HG03575 (cell line): Measurements from ENCODE around the gene AHCYL1.

ENCODE experiments used
- ATAC-seq: cut with Tn5 transposase; IDR thresholded peaks from one replicate; pipeline ENCODE4 v1.9.1; 2021; ENCODE audit not compliant: unreplicated experiment, insufficient number of reproducible peaks, low FRiP score; ENCODE audit errors: extremely low read depth

AHCYL1 gene

DNA sequence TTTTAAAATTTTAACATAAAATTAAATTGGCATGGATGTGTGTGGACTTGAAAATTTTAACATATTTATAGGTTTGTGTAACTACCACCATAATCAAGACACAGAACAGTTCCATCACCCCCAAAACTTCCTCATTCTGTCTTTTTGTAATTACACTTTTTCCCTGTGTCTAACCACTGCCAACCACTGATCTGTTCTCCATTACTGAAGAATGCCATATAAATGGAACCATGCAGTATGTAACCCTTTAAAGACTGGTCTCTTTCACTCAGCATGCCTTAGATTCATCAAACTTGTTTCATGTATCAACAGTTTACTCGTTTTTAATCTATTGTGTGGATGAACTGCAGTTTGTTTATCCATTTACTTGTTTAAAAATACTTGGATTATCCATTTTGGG, 13.0 kb upstream of the AHCYL1 start:
- no peak for ATAC-seq

DNA sequence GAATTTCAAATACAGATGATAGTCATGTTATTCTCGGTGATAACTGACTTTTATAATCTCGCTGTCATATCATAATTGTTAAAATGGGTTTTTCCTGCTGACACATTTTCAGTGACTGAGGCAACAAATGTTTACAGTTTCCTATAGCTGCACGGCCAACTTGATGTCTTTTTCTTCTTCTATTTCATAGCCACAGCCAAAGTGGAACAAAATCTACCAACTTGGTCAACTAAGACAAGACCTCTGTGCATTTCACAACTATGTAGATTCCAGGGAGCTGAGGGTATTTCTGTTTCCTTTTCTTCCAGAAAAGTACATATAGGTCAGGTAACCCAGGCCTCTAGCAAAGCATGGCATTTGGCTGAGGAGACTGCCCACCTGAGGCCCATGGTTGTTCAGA, 10.4 kb upstream of the AHCYL1 start:
- no peak for ATAC-seq

DNA sequence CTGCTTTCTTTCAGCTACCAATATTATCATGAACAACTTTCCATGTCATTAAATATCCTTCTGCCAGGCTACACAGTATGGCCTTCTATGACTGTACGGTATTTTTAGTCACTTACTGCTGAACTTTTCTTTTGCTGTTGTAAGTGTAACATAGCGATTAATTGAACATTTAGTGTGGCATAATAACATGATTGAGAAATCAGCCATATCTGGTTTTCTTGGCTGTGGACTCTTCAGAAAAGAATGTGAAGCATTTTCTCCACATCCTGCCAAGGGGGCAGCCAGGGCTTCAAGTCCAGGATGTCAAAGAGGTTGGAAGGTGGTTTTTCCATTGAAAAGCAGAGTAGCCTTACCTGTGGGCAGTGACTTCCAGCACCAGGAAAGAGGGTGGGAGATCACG, 8.8 kb upstream of the AHCYL1 start:
- no peak for ATAC-seq

DNA sequence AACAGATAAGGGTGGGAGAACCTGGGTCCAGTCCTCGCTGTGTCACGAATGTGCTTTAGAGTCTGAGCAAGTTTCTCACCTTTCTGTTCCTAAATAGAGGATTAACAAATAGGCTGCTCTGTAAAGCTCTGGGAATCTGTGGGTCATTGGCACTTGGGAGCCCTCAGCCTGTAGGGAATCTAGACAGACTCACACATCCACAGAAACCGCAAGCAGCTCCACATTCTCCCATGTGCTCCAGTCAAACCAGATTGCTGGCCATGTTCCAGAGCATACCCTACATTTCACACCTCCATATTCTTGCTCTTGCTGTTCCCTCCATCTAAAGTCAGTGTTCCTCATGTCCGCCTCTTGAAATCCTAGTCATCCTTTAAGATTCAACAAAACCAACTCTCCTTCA, 7.8 kb upstream of the AHCYL1 start:
- ATAC-seq = no peak

DNA sequence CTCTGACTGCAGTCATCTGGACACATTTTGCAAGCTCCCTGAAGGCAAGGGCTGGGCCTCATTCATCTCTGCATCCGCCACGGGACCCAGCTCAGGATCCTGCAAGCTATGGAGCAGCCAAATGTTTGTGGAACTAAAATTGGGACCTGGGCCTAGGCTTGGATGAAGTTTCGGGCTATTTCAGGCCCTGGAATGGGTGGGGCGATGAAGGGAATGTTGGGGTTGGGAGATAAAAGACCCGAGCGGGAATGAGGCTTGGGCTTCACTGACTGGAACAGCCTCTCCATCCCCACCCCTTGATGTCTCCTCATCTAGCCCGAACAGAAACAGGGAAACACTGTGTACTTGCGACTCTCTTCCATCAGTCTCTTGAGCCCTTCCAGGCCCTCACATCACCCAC, 7.3 kb upstream of the AHCYL1 start:
- no peak for ATAC-seq

DNA sequence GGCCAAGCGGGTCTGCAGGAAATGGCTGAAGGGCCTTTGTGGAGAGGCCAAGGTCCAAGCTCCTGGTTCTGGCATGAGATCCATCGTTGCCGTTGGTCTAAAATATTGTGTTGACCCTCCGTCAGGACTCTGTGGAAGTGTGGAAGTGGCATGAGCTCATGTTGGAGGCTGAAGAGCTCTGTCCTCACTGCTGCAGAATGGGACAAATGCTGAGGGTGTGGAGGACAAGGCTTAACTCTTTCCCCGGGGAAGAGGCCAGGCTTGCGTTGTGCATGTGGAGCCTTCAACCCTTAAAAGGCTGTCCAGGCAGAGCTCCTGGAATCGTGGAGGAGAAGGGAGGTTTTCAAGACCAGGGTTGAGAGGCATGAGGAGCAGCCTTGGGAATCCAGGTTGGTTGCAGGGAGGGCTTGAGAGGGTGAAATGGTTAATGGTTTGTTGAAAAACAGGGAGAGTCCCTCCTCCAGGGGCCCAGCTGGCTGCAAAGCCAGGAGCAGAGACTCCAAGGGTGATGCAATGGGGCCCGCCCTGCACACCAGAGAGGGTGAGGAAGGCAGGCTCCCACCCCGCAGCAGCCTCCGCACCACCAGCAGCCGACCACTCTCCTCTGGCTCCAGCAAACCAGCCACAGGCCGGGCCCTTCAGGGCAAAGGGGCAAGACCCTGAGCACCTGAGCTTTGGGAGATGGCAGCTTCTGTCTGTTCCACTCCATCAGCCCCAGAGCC, 6.7 kb upstream of the AHCYL1 start:
- ATAC-seq = no peak

DNA sequence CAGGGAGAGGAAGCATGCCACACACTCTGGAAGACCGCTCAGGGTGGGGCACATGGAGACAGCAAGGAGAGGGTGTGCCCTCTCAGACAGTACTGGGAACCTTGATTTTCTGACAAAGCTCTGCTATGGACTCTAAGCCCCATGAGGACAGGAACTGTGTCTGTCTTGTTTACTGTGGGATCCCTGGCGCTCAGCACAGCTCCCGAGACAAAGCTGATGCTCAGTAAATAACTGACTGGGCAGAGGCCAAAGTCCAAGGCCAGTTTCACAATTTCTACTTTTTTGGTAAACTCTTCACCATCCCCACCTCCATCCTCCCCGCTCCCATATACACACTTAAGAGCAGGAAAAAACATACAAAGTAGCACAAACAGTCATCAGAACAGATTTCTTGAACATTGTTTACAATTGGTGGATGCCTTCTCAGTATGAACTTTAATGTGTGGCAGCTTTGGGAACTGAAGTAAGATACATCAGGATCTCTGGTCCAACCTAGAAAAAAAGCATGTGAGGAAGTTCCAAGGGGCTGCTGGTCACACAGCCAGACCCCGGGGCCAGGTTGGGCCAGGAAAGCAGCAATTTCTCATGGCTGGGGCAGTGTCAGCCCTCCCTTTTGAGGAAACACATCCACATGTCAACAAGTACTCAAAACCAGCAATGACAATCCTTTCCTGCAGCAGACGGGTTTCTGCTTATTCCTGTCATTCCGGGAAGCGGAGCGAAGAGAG, 5.6 kb upstream of the AHCYL1 start:
- ATAC-seq = no peak

DNA sequence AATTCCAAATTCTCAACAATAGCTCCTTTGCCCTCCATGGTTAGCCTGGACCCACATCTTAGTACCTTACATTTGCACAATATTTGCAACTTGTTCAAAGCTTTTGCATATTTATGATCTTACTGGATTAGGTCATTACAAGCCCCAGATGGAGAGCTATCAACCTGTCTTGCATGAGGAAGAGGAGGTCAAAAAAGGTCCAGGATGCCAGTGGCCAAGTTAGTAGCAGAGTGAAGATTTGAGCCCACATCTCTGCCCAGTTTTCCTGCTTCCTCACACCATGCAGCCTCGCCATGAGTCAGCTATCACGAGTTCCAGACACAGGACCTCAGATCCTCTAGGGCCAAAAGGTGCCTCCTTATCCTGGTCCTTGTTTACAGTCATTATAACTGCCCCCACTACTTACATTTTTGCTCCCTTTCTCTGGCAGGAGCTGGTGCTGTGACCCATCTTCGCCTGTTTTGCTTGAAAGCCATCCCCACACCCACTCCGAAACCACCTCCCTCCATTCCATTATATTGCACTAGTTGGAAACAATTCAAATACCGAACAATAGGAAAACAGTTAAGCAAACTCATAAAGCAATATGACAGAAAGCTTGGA, 5.0 kb upstream of the AHCYL1 start:
- ATAC-seq = no peak

DNA sequence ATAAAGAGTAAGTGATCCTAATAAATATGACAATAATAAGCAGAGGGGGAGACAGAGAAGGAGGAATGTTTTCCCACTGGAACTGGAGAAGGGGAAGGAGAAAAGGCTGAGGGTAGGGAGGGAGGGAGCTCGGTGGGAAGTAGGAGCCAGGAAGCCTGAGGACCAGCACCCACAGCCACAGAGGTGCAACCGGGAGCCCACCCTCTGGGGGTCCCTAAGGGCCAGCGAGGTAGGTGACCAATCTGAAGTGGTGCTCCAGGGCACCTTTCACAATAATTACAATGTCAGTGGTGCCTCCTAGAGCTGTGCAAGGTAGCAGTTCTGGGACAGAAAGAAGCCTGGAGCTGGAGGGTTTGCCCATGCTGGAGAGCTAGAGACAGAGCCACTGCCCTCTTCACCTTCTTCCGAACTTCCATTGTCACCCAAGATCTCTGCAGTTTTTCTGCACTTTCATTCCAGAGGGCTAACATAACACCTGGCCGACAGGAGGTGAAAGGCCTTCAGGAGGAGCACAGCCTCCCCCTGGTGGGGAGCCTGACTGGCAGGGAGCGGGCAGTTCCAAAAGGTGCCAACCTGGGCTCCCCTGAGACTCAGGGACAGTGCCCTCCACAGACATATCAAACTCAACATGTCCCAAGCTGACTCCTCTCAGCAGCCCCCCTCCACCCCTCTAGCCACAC, 4.1 kb upstream of the AHCYL1 start:
- ATAC-seq = no peak

DNA sequence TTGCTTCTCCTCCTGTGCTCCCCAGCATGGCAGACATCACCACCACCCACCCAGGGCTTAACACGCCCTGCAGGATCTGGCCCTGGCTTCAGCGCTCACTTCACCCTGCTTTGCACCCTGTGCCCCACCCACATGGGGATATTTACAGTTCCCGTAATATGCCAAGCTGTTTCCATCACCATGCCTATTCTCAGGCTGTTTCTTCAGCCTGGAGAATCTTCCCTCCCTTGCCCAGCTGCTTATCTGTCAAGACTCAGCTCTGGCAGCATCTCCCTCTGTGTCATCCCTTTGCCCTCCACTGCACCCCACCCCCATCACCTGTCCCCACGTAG, 3.6 kb upstream of the AHCYL1 start:
- no peak for ATAC-seq

DNA sequence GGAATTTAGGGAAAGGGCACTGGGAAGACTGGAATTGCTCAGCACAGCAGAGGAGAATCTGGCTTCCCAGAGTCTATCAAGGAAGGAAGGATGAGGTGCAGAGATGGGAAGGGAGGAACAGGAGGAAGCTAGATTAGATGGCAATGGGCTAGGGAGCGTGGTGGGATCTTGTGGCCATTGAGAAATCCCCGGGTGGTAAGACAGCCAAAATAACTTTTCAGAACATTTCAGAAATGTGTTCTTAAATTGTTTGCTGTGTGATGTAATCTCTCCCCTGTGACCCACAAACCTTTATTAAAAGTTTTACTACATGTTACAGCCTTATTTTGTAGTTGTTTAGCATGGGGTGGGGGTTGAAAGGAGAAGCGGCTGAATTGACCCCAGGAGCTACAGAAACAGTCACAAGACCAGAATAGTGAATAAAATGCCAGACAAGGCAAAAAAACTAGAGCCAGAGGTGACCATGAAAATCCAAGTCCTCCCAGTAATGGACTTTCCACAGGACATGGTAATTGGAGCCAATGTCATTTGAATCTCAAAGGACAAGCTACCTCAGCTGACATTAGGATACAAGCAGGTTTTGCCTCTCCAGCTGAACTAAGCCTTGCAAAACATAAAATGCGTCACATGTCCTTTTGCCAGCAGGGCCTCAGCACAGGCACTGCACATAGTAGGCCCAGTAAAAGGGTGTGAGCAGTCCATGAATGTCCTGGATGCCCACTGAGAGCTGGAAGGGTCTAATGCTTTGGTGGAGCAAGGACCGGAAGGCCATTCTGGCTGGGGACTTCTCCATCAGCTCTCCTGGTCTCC, 980 bp upstream of the AHCYL1 start:
- ATAC-seq = no peak

DNA sequence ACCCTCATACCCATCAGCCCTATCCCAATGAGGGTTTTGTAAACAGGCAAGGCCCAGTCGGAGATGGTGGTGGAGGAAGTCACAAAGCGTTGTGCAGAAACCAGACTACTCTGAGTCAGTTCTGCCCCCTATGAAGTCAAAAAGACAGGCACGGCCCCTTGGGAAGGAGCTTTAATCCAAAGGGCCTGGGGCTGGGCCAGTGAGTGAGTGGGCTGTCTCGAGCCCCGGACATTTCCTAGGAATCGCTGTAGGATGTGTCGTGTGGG, 442 bp upstream of the AHCYL1 start:
- ATAC-seq = no peak

DNA sequence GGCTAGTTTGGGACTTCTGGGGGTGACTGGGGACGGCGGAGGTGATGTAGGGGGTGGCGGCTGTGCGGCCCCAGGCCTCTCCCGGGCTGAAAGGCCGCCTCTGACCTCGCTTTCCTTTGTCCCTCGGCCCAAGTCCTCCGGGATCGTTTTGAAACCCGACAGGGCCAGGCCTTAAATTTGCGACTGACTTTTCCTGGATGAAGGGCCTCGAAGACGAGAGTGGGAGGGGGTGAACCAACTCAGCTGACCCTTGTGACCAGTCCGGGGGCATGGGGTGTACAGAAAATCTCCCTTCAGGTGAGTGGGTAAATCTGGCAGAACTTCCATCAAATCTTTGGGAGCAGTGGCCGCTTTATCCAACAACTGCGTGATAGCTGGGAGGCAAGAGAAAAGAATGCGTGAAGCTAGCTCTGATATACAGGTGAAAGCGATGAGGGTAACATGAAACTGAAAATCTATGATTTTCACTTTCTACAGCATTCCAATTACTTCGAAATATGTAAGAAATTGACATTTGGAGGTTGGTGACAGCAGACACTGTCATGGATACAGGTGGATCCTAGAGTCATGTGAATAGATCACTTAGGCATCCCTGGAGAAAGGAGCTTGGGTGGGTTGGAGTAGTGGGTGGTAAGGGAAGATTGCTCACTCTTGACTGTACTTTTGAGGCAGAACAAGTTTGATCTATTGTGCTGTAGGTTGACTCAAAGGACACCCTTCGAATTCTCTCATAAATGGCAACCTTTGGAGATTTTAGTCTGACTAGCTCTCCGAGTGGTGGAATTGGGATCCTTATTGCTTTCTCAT, 885 bp downstream of the AHCYL1 start:
- no peak for ATAC-seq

DNA sequence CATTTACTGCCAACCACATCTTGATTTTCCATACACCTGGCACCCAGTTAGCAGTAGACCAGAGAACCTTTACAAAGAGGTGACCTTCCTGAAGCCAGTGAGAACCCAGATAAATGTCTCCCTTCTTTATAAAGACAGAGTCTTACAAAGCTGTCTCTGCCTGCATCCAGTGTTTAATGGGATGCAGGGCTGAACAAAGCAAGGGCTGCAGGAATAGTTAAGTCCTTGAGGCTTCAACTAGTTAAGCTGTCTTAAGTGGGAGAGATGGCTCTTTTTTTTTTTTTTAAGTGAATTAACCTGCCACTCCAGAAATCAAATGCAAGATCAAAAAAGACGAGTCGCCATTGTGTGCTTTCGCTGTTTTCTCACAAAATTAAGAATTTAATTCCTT, 1.5 kb downstream of the AHCYL1 start:
- no peak for ATAC-seq

DNA sequence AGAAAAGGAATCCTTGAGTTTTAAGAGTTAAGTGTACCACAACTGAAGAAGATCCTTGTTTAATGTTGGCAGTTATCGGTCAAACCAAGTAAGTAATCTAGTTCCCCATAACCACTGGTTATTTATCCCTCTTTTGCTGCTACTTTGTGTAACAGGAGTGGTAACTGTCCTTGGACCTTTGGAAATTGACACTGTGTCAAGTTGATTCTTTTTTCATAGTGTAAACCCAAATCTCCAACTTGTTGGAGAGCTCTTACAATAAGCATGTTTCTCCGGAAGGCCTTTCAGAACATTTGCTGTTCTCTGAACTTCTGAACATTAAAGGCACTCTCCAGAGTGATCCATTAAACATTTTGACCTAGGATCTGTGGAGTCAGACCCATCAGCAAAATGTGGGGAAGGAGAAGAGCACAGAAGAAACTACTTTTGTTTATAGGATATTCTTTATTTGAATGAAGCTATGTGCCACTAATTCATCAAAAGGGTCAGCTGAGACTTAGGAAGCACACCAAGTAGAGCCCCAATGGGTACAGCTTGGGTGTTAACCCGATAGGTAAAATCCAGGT, 3.9 kb downstream of the AHCYL1 start:
- no peak for ATAC-seq

DNA sequence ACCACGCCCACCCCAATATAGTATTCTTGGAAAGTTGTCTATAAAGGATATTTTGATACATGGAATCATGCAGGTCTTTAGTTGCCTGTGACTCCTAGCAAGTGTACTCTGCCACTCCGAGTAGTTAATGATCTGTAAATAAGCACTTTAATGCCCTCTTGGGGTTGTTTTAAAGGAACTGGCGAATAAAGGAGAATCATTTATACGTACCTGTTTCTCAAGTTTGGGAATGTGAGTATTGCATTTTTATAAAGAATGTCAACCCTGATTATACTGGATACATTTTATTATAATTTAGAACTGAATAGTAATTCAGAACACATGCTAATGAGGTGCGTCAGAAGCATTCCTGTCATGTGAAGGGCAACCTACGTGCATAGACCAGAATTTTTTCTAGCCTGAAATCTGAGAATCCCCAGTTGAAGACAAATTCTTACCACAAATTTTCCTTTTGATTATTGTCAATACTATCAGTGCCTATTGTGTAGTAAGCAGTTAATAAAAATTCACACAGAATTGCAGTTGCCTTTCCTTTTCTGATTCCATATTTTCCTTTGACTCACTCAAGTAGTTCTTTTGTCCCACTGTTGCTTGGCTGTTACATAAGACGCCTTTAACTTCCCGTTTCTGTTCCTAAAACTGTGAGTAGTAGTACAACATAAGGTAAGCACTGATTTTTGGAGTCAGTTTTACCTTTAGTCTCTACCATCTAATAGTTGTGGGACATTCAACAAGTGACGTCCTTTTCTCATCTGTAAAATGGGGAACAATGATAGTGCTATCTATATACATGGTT, 5.1 kb downstream of the AHCYL1 start:
- ATAC-seq = no peak

DNA sequence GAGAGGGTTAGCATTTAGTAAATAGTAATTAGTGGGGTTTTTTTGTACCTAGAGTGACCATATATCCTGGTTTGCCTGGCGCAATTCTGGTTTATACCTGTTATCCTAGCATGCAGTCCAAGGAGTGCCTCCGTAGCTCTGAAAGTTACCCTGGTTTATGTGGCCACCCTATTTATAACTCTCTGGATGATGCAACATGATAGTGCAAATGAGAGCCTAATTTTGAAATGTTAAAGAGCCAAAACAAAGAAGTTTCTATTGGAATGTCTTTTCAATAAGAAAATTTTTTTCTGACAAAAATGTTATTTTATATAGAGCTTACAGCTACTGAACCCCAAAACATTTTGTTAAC, 5.7 kb downstream of the AHCYL1 start:
- no peak for ATAC-seq

DNA sequence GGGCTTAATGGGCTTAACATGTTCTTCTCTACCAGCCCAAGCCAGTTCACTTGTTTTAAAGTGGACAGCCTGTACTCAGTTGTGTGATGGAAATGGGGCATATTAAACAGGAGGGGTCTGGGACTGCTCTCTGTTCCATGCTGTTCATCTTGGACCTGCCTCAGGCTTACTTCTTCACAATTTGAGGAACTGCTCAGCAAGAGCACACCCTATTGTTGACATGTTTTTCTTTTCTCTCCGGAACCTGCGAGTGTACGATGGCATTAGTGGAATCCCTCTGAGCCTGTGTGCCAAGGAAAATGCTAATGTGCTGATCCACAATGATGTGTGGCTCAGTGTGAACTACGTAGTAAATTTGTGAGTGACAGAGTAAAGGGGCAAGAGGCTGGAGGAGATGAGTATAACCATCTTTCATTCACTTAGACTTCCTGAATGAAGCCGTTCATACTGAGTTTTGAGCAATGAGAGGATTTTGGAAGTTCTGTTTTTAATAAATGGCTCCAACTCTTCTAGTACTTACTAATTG, 6.9 kb downstream of the AHCYL1 start:
- no peak for ATAC-seq
